Endothelial cell of umbilical vein (primary cell): ENCODE measurements around the gene MUC20. TPM values are rescaled to one million over a fixed set of nuclear protein-coding genes. Genes with fewer than 3 reads are reported as not detected.

Experiments used
- BruUV-seq: library from RNA; stranded (reverse); fragments of 400-500 nt; replicated peaks from 2 replicates; lab custom pipeline; 2021; lab: Mats Ljungman, UMichigan
- CTCF ChIA-PET: fragments of 300-600, 350-600 bp; sonication (Branson Sonifier 250); formaldehyde crosslinking; loops from one replicate; lab custom pipeline; 2021; ENCODE audit warnings: antibody characterized with exemption, inconsistent platforms; lab: Charles Lee
- POLR2A ChIA-PET: fragments of 300-600, 350-600 bp; sonication (Branson Sonifier 250); formaldehyde crosslinking; loops from one replicate; lab custom pipeline; 2021; ENCODE audit warnings: antibody characterized with exemption, inconsistent platforms; lab: Charles Lee
- DNase-seq: peaks from one replicate; pipeline ENCODE4 v3.0.0-alpha.2; 2011; ENCODE audit warnings: low read depth, low spot score
- FAIRE-seq: peaks from 2 replicates; lab custom pipeline; 2011; peaks lifted over from hg19 to GRCh38; lab: Jason Lieb, UNC
- H2AFZ ChIP-seq: 2 replicates; pipeline ENCODE4 v1.6.0; 2012; ENCODE audit warnings: low read depth, low read length, control low read depth, inconsistent platforms
- H3K27ac ChIP-seq: 2 replicates; pipeline ENCODE4 v1.5.1; 2011; ENCODE audit warnings: low read depth, mild to moderate bottlenecking, control low read depth, low read length, moderate library complexity; ENCODE audit not compliant: insufficient read depth
- H3K27me3 ChIP-seq, 2 experiments: 2 replicates each; pipeline versions ENCODE4 v1.6.0 to v1.6.1; 2011; ENCODE audit warnings: low read length in 2 of 2, mixed read lengths in 1 of 2; ENCODE audit not compliant: control insufficient read depth in 2 of 2, insufficient read depth in 2 of 2
- H3K36me3 ChIP-seq, 2 experiments: 2 replicates in 1 of 2; 3 replicates in 1 of 2; pipeline ENCODE4 v1.5.1; 2011; ENCODE audit warnings: low read length in 2 of 2, mild to moderate bottlenecking in 1 of 2, moderate library complexity in 1 of 2; ENCODE audit not compliant: control insufficient read depth in 2 of 2, insufficient read depth in 2 of 2; ENCODE audit errors: extremely low read depth in 1 of 2
- H3K4me1 ChIP-seq: 3 replicates; pipeline ENCODE4 v1.5.1; 2011; ENCODE audit warnings: mild to moderate bottlenecking, low read length; ENCODE audit not compliant: control insufficient read depth, insufficient read depth; ENCODE audit errors: extremely low read depth
- H3K4me2 ChIP-seq: 2 replicates; pipeline ENCODE4 v1.6.1; 2011; ENCODE audit warnings: low read length, control low read depth, mixed read lengths; ENCODE audit not compliant: insufficient read depth
- H3K4me3 ChIP-seq, 3 experiments: fragments of 200-600 bp in 1 of 3; sonication (generic), shearing (Covaris generic) in 1 of 3; replicated peaks in 1 of 3; 2 replicates each; pipeline ENCODE4 v1.5.1; 2011 to 2016; ENCODE audit warnings: control low read depth in 3 of 3, low read length in 3 of 3, mild to moderate bottlenecking in 2 of 3, inconsistent platforms in 1 of 3, low read depth in 1 of 3, moderate library complexity in 1 of 3; ENCODE audit not compliant: insufficient read depth in 1 of 3
- H3K79me2 ChIP-seq: 2 replicates; pipeline ENCODE4 v1.6.0; 2012; ENCODE audit warnings: low read length, inconsistent platforms; ENCODE audit not compliant: control insufficient read depth, insufficient read depth
- H3K9ac ChIP-seq: replicated peaks from 2 replicates; pipeline ENCODE3; 2011; ENCODE audit warnings: low read length, control low read depth; ENCODE audit not compliant: insufficient read depth; ENCODE audit errors: extremely low read depth
- H3K9me1 ChIP-seq: replicated peaks from 3 replicates; pipeline ENCODE4 v1.6.0; 2011; ENCODE audit warnings: mild to moderate bottlenecking, low read length; ENCODE audit not compliant: control insufficient read depth, insufficient read depth; ENCODE audit errors: extremely low read depth
- H3K9me3 ChIP-seq: replicated peaks from 2 replicates; pipeline ENCODE4 v1.5.1; 2012; ENCODE audit warnings: low read length, inconsistent platforms; ENCODE audit not compliant: control insufficient read depth, insufficient read depth
- H4K20me1 ChIP-seq: replicated peaks from 2 replicates; pipeline ENCODE3; 2011; ENCODE audit warnings: mild to moderate bottlenecking, low read length; ENCODE audit not compliant: control insufficient read depth, insufficient read depth; ENCODE audit errors: extremely low read depth
- CTCF ChIP-seq, 2 donors: IDR thresholded peaks; 1 replicate in 1 of 2; 2 replicates in 1 of 2; pipeline ENCODE4 v1.5.1; 2011; ENCODE audit warnings: low read length in 2 of 2, mild to moderate bottlenecking in 2 of 2, moderate library complexity in 2 of 2, control low read depth in 1 of 2, inconsistent platforms in 1 of 2, low read depth in 1 of 2; ENCODE audit not compliant: insufficient read depth in 1 of 2; ENCODE audit errors: extremely low read depth in 1 of 2
- EZH2 ChIP-seq: IDR thresholded peaks from 2 replicates; pipeline ENCODE4 v1.6.1; 2012; ENCODE audit warnings: borderline replicate concordance, low read depth, mild to moderate bottlenecking, moderate library complexity, low read length, inconsistent platforms; ENCODE audit not compliant: severe bottlenecking
- FOS ChIP-seq: IDR thresholded peaks from 2 replicates; pipeline ENCODE4 v1.6.1; 2011; ENCODE audit warnings: mild to moderate bottlenecking, low read length, moderate library complexity, borderline replicate concordance; ENCODE audit not compliant: insufficient read depth
- GATA2 ChIP-seq: IDR thresholded peaks from 2 replicates; pipeline ENCODE4 v1.7.0; 2011; ENCODE audit warnings: low read depth, mild to moderate bottlenecking, moderate library complexity, mixed read lengths, low read length; ENCODE audit not compliant: insufficient read length, insufficient read depth
- JUN ChIP-seq: IDR thresholded peaks from 2 replicates; pipeline ENCODE4 v1.6.1; 2011; ENCODE audit warnings: borderline replicate concordance, low read depth; ENCODE audit not compliant: insufficient read length, insufficient read depth
- MYC ChIP-seq: IDR thresholded peaks from one replicate; pipeline ENCODE4 v1.6.1; 2011; ENCODE audit warnings: mild to moderate bottlenecking, low read depth, low read length
- POLR2A ChIP-seq: IDR thresholded peaks from 2 replicates; pipeline ENCODE4 v1.6.1; 2012; ENCODE audit warnings: low read depth, mild to moderate bottlenecking, control low read depth, low read length
- POLR2AphosphoS5 ChIP-seq: IDR thresholded peaks from 2 replicates; pipeline ENCODE4 v1.6.1; 2012; ENCODE audit warnings: low read depth, mild to moderate bottlenecking, control low read depth, low read length, moderate library complexity; ENCODE audit not compliant: insufficient read depth
- dilution Hi-C: fragments of 300-500 bp; cut with MboI; formaldehyde crosslinking; loops from one replicate; pipeline ENCODE4 v1.15.0; 2019; ENCODE audit warnings: low sequenced_read_pairs; ENCODE audit not compliant: extremely low pct_ligation_motif_present
- intact Hi-C: fragments of 100-400 bp; cut with micrococcal nuclease; formaldehyde crosslinking; loops from one replicate; pipeline ENCODE4 v1.10.0; 2022
- polyA plus RNA-seq, 4 experiments: library from polyadenylated mRNA; depleted of rRNA in 3 of 4; stranded (reverse) in 3 of 4; unstranded in 1 of 4; fragments of >200 nt; gene quantifications; 2 replicates each; pipeline versions ENCODE4 v1.2.1 to v1.2.3, GENCODE V29; 2011 to 2012; ENCODE audit warnings: missing spikeins in 1 of 4
- total RNA-seq: library from RNA; stranded (reverse); gene quantifications from 2 replicates; pipeline ENCODE4 v1.2.3, GENCODE V29; 2021
- TF ChIP-seq, protein P1 (sequence below): IDR thresholded peaks from 2 replicates; pipeline ENCODE4 v1.6.1; 2011; ENCODE audit not compliant: insufficient read depth, insufficient read length

Gene MUC20
- total and polyA plus RNA-seq, 2 donors (not counting 3 experiments of a cell fraction or from before 2014, with no cell fraction given), result 0.62 TPM; not detected in 1

DNA sequence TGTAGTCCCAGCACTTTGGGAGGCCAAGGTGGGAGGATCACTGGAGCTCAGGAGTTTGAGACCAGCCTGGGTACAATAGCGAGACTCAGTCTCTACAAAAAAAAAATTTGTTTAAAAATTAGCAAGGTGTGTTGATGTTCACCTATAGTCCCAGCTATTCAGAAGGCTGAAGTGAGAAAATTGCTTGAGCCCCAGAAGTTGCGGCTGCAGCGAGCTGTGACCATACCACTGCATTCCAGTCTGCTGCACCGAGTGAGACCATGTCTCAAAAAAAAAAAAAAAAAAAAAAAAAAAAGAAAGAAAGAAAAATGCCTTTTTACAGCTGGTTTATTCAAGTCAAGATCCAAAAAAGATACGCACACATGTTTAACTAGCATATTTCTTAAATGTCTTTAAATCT, 17.0 kb upstream of the MUC20 start:
- H3K9ac ChIP-seq, result no peak overlapping the region
- H3K4me1 ChIP-seq, result no peaks in the 10 kb centered on the region
- POLR2A ChIA-PET, result no interaction called here
- no peak overlapping the region for H2AFZ ChIP-seq
- CTCF ChIA-PET, result interaction anchor here (1.3 to 1.4 kb wide), 2 partner anchors 13 to 146 kb away, joined by 4 to 6 read pairs; no protein-coding TSS in a partner anchor
- no peak overlapping the region for H3K4me2 ChIP-seq
- H3K9me1 ChIP-seq, result no peaks in the 10 kb centered on the region
- DNase-seq (no peak), FAIRE-seq (no peak)
- intact Hi-C loops, result no loop called here
- no peaks in the 10 kb centered on the region for H3K36me3 ChIP-seq
- dilution Hi-C loops, result no loop called here
- no peak for TF ChIP-seq JUN
- TF ChIP-seq POLR2A, result no peak
- TF ChIP-seq, protein P1, sequence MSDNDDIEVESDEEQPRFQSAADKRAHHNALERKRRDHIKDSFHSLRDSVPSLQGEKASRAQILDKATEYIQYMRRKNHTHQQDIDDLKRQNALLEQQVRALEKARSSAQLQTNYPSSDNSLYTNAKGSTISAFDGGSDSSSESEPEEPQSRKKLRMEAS, result no peak
- no peak for TF ChIP-seq CTCF (IDR thresholded peaks at IDR 0.05; ENCODE audit: extremely low read depth in 1 of 2, insufficient read depth in 1 of 2, low read depth in 1 of 2, low read length in 2 of 2)
- TF ChIP-seq EZH2, result no peak
- no peak for TF ChIP-seq POLR2AphosphoS5
- TF ChIP-seq FOS, result no peak
- no peak for TF ChIP-seq MYC
- no peak for TF ChIP-seq GATA2
- H3K4me3 ChIP-seq, result no peak overlapping the region
- H4K20me1 ChIP-seq, result no peaks in the 10 kb centered on the region
- BruUV-seq, result no TSS peak
- no peak overlapping the region for H3K27ac ChIP-seq
- H3K9me3 ChIP-seq, result no peaks in the 10 kb centered on the region
- H3K79me2 ChIP-seq, result no peaks in the 10 kb centered on the region
- peaks cover 0 to 4% of the 10 kb centered on the region in 2 experiments for H3K27me3 ChIP-seq
